Fibroblast of lung (primary cell): Measurements from ENCODE around the gene TMEM223. TPM values are rescaled to one million over a fixed set of nuclear protein-coding genes. Genes with fewer than 3 reads are reported as not detected.
"Not testable (repeated sequence)": the region's sequence is repeated elsewhere in the genome, so short reads cannot be mapped to it uniquely, and the experiment has no call there.

ENCODE experiments used
- DNase-seq, 2 donors: peaks; one replicate each; pipeline versions ENCODE4 v3.0.0 to v3.0.0-alpha.2; 2010; ENCODE audit warnings: low read depth in 2 of 2
- H2AFZ ChIP-seq: 2 replicates; pipeline ENCODE4 v1.5.1; 2012; ENCODE audit warnings: low read length, control low read depth, inconsistent platforms
- H3K27ac ChIP-seq: 2 replicates; pipeline ENCODE4 v1.5.1; 2011; ENCODE audit warnings: low read length, control low read depth; ENCODE audit not compliant: insufficient read depth
- H3K27me3 ChIP-seq: 2 replicates; pipeline ENCODE4 v1.5.1; 2011; ENCODE audit warnings: mild to moderate bottlenecking, low read length; ENCODE audit not compliant: control insufficient read depth, insufficient read depth
- H3K36me3 ChIP-seq: 2 replicates; pipeline ENCODE4 v1.5.1; 2011; ENCODE audit warnings: low read length; ENCODE audit not compliant: control insufficient read depth, insufficient read depth
- H3K4me1 ChIP-seq: 2 replicates; pipeline ENCODE4 v1.5.1; 2011; ENCODE audit warnings: low read length; ENCODE audit not compliant: control insufficient read depth, insufficient read depth; ENCODE audit errors: extremely low read depth
- H3K4me2 ChIP-seq: 2 replicates; pipeline ENCODE4 v1.5.1; 2011; ENCODE audit warnings: low read length, control low read depth; ENCODE audit not compliant: insufficient read depth; ENCODE audit errors: extremely low read depth
- H3K4me3 ChIP-seq, 4 experiments: fragments of 200-600 bp in 1 of 4; sonication (generic) in 1 of 4; replicated peaks in 1 of 4; 2 replicates each; pipeline ENCODE4 v1.5.1; 2011 to 2016; ENCODE audit warnings: low read length in 4 of 4, low read depth in 3 of 4, mild to moderate bottlenecking in 3 of 4, control low read depth in 2 of 4, inconsistent platforms in 1 of 4, mixed read lengths in 1 of 4; ENCODE audit not compliant: insufficient read depth in 1 of 4; ENCODE audit errors: control extremely low read depth in 1 of 4
- H3K79me2 ChIP-seq: 2 replicates; pipeline ENCODE4 v1.5.1; 2012; ENCODE audit warnings: mild to moderate bottlenecking, low read length, inconsistent platforms; ENCODE audit not compliant: control insufficient read depth, insufficient read depth
- H3K9ac ChIP-seq: 2 replicates; pipeline ENCODE4 v1.5.1; 2011; ENCODE audit warnings: mild to moderate bottlenecking, low read length, control low read depth; ENCODE audit not compliant: insufficient read depth
- H3K9me3 ChIP-seq: 2 replicates; pipeline ENCODE4 v1.5.1; 2012; ENCODE audit warnings: low read depth, low read length; ENCODE audit not compliant: control insufficient read depth, insufficient read depth
- H4K20me1 ChIP-seq: 2 replicates; pipeline ENCODE4 v1.5.1; 2011; ENCODE audit warnings: low read length; ENCODE audit not compliant: control insufficient read depth, insufficient read depth; ENCODE audit errors: extremely low read depth
- CTCF ChIP-seq, 2 donors: IDR thresholded peaks in 1 of 2; conservative IDR thresholded peaks in 1 of 2; 1 replicate in 1 of 2; 2 replicates in 1 of 2; pipeline ENCODE4 v1.5.1; 2011 to 2012; ENCODE audit warnings: low read length in 2 of 2, control low read depth in 1 of 2, inconsistent platforms in 1 of 2, low read depth in 1 of 2, mild to moderate bottlenecking in 1 of 2
- EZH2 ChIP-seq: IDR thresholded peaks from 2 replicates; pipeline ENCODE4 v1.5.1; 2012; ENCODE audit warnings: low read length, control low read depth, mild to moderate bottlenecking; ENCODE audit errors: missing control alignments
- polyA minus RNA-seq: library from RNA; depleted of rRNA, polyadenylated mRNA; stranded (reverse); fragments of >200 nt; gene quantifications from 2 replicates; pipeline ENCODE4 v1.2.3, GENCODE V29; 2011; ENCODE audit warnings: low replicate concordance
- polyA plus RNA-seq, 2 donors: library from polyadenylated mRNA; depleted of rRNA in 1 of 2; stranded (reverse) in 1 of 2; unstranded in 1 of 2; fragments of >200 nt; gene quantifications; 2 replicates each; pipeline ENCODE4 v1.2.1, GENCODE V29; 2011 to 2012; ENCODE audit warnings: missing spikeins in 1 of 2
- total RNA-seq: library from RNA; depleted of rRNA; stranded (reverse); fragments of >200 nt; gene quantifications from 2 replicates; pipeline ENCODE4 v1.2.1, GENCODE V29; 2014

TMEM223 gene
- total RNA-seq (11.7 and 16.4 TPM in 2 replicates), polyA plus RNA-seq (14.4 and 15.4 TPM in 2 replicates), polyA minus RNA-seq (1.1 and 3.6 TPM in 2 replicates)
- 10.2 and 11.1 TPM in 2 replicates for polyA plus RNA-seq (2012)

GRCh38 chr11:62791501-62792201 lies at the start of gene TMEM223:
TMEM223 (minus strand) TSS chr11:62792006; CDS start chr11:62791994, 12 bp downstream.
- no peaks in the 10 kb centered on the region for H3K27me3 ChIP-seq
- peaks cover 39% of the 10 kb centered on the region for H3K79me2 ChIP-seq
- peak; percentile 75 for DNase-seq
- H3K4me1 ChIP-seq, result peaks cover 14% of the 10 kb centered on the region
- no peaks in the 10 kb centered on the region for H3K9me3 ChIP-seq
- TF ChIP-seq CTCF (conservative IDR thresholded peaks at IDR 0.05 in 1 of 2, IDR thresholded peaks at IDR 0.05 in 1 of 2; ENCODE audit: low read depth in 1 of 2, low read length in 2 of 2) (no peak), EZH2 (no peak)
- peaks cover 22% of the 10 kb centered on the region for H3K36me3 ChIP-seq
- H3K9ac ChIP-seq, result peak within 1 kb of the TSS; percentile 81
- H3K27ac ChIP-seq, result peak within 1 kb of the TSS; percentile 85
- H3K4me3 ChIP-seq, result peak within 1 kb of the TSS; percentile 67 to 96 (median 82)
- H2AFZ ChIP-seq, result peak within 1 kb of the TSS; percentile 12
- peak within 1 kb of the TSS; percentile 94 for H3K4me2 ChIP-seq
- no peaks in the 10 kb centered on the region for H4K20me1 ChIP-seq

- H3K9me3 ChIP-seq, H3K27me3 ChIP-seq, H3K4me1 ChIP-seq, H4K20me1 ChIP-seq, H2AFZ ChIP-seq, H3K36me3 ChIP-seq: not testable (repeated sequence)
- DNase-seq, result peak in 1 of 2 donors; percentile 69
- Histone ChIP-seq H3K4me3 (peak overlapping the region; percentile 9 to 94 (median 53)), H3K27ac (peak overlapping the region; percentile 79), H3K9ac (peak overlapping the region; percentile 21), H3K79me2 (peaks cover 20% of the 10 kb centered on the region), H3K4me2 (peak overlapping the region; percentile 59)
Measured at GRCh38 chr11:62840721-62841360, 49.0 kb upstream of the TMEM223 start.

GRCh38 chr11:62839050-62839945 lies 47.5 kb upstream of the TMEM223 start, which contains the start of gene WDR74:
WDR74 (minus strand) TSS chr11:62839590; CDS start chr11:62839570, 20 bp downstream.
- peak; percentile 91 to 92 for DNase-seq
- peaks cover 14% of the 10 kb centered on the region for H3K36me3 ChIP-seq
- H3K4me3 ChIP-seq, result peak within 1 kb of the TSS; percentile 75 to 94 (median 90)
- peak within 1 kb of the TSS; percentile 88 for H3K4me2 ChIP-seq
- H3K27ac ChIP-seq, result peak within 1 kb of the TSS; percentile 79
- peaks cover 20% of the 10 kb centered on the region for H3K79me2 ChIP-seq
- H3K9ac ChIP-seq, result peak within 1 kb of the TSS; percentile 89
- H3K9me3 ChIP-seq, result no peaks in the 10 kb centered on the region
- H4K20me1 ChIP-seq, result no peaks in the 10 kb centered on the region
- no peaks in the 10 kb centered on the region for H3K27me3 ChIP-seq
- TF ChIP-seq CTCF (conservative IDR thresholded peaks at IDR 0.05 in 1 of 2, IDR thresholded peaks at IDR 0.05 in 1 of 2; ENCODE audit: low read depth in 1 of 2, low read length in 2 of 2), result no peak
- TF ChIP-seq EZH2, result no peak
- H3K4me1 ChIP-seq, result peaks cover 5% of the 10 kb centered on the region
- no peak within 1 kb of the TSS for H2AFZ ChIP-seq
